AG04450 (cell line): ENCODE measurements around the gene GANC. TPM values are rescaled to one million over a fixed set of nuclear protein-coding genes. Genes with fewer than 3 reads are reported as not detected.

Experiments used
- CTCF ChIA-PET: fragments of 300-600, 350-600 bp; formaldehyde crosslinking; extraction: SDS; loops from one replicate; lab custom pipeline; 2022; ENCODE audit warnings: antibody characterized with exemption, inconsistent platforms; lab: Charles Lee
- POLR2A ChIA-PET: fragments of 350-600 bp; formaldehyde crosslinking; extraction: SDS; loops from one replicate; lab custom pipeline; 2021; ENCODE audit warnings: antibody characterized with exemption, inconsistent platforms; lab: Yijun Ruan, JAX
- DNase-seq: peaks from one replicate; pipeline ENCODE4 v3.0.0-alpha.2; 2011; ENCODE audit warnings: low read depth, low spot score
- H3K27ac ChIP-seq: one replicate; pipeline ENCODE4 v1.5.1; 2012; ENCODE audit warnings: low read depth, low read length, control low read depth
- H3K27me3 ChIP-seq: one replicate; pipeline ENCODE4 v1.6.0; 2012; ENCODE audit warnings: low read length; ENCODE audit not compliant: control insufficient read depth, insufficient read depth
- H3K4me3 ChIP-seq: 2 replicates; pipeline ENCODE4 v1.5.1; 2011; ENCODE audit warnings: mild to moderate bottlenecking, low read depth, low read length, control low read depth
- H3K9me3 ChIP-seq: 2 replicates; pipeline ENCODE4 v1.5.1; 2012; ENCODE audit warnings: low read length; ENCODE audit not compliant: control insufficient read depth, insufficient read depth
- CTCF ChIP-seq: IDR thresholded peaks from 2 replicates; pipeline ENCODE4 v1.5.1; 2011; ENCODE audit warnings: low read depth, low read length, control low read depth, inconsistent platforms
- polyA plus RNA-seq: library from polyadenylated mRNA; depleted of rRNA; stranded (reverse); fragments of >200 nt; gene quantifications from 2 replicates; pipeline ENCODE4 v1.2.3, GENCODE V29; 2011

The GANC gene
- polyA plus RNA-seq, 1 experiment, result 16.5 TPM

DNA sequence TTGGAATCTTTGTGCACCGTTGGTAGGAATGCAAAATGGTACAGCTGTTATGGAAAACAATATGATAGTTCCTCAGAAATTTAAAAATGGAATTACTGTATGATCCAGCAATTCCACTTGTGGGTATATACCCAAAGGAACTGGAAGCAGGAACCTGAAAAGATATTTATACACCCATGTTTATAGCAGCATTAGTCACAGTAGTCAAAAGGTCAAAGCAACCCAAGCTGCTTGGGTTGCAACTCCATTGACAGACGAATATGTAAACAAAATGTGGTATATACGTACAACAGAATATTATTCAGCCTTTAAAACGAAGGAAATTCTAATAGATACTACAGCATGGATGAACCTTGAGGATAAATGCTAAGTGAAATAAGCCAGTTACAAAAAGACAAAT lies 51.3 kb downstream of the GANC start:
- peak; percentile 48 for DNase-seq
- no peaks in the 10 kb centered on the region for H3K27me3 ChIP-seq
- no peaks in the 10 kb centered on the region for H3K9me3 ChIP-seq
- no peak for TF ChIP-seq CTCF
- no peak overlapping the region for H3K4me3 ChIP-seq
- no peak overlapping the region for H3K27ac ChIP-seq
- ChIA-PET POLR2A (interaction anchor here (0.6 to 0.7 kb wide), 3 partner anchors 46 to 51 kb away, joined by 3 to 6 read pairs (median 5); partner anchors contain the start of genes GANC and TMEM87A), CTCF (no interaction called here)

DNA sequence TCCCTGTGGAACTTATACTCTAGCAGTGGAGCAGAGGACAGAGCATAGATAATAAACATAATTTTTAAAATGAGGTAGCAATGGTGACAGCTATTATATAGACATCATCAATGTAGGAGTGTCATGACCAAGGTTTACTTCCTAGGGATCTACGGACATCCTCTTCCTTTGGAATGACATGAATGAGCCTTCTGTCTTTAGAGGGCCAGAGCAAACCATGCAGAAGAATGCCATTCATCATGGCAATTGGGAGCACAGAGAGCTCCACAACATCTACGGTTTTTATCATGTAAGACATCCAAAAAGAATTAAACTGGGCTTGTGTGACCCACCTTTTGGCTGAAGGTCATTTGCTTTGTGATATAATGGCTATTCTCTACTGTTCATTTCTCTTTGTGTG lies 56.2 kb downstream of the GANC start:
- Histone ChIP-seq H3K27me3 (no peaks in the 10 kb centered on the region), H3K27ac (no peak overlapping the region), H3K4me3 (no peak overlapping the region), H3K9me3 (no peaks in the 10 kb centered on the region)
- DNase-seq, result no peak
- no peak for TF ChIP-seq CTCF
- ChIA-PET POLR2A (interaction anchor here (0.6 kb wide), 1 partner anchor 218 kb away, joined by 3 read pairs; no protein-coding TSS in a partner anchor), CTCF (no interaction called here)

DNA sequence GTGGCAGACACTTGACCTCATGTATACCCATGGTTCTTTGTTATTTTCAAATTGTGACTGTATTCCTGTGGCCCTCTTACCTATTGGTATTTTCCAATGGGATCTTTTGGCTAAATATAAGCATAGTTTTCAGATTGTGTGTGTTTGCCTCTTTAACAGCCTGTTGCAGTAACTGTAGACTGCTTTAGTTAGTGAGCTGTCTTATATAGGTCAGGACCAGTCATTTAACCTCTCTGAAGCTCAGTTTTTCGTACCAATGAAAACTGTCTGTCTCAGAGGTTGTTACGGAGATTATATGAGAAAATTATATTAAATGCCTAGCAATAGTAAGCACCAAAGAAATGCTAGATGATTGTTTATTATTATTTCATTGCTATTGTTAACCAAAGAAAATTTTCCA lies 57.0 kb downstream of the GANC start:
- ChIA-PET CTCF (no interaction called here), POLR2A (no interaction called here)
- Histone ChIP-seq H3K27ac (no peak overlapping the region), H3K9me3 (no peaks in the 10 kb centered on the region), H3K4me3 (no peak overlapping the region), H3K27me3 (no peaks in the 10 kb centered on the region)
- TF ChIP-seq CTCF, result no peak
- no peak for DNase-seq

- no peak for TF ChIP-seq CTCF
- H3K4me3 ChIP-seq, result no peak overlapping the region
- POLR2A ChIA-PET, result interaction anchor here (0.7 kb wide), 1 partner anchor 237 kb away, joined by 8 read pairs; no protein-coding TSS in a partner anchor
These were observed 58.2 kb downstream of the GANC start for GRCh38 chr15:42331235-42331634.

DNA sequence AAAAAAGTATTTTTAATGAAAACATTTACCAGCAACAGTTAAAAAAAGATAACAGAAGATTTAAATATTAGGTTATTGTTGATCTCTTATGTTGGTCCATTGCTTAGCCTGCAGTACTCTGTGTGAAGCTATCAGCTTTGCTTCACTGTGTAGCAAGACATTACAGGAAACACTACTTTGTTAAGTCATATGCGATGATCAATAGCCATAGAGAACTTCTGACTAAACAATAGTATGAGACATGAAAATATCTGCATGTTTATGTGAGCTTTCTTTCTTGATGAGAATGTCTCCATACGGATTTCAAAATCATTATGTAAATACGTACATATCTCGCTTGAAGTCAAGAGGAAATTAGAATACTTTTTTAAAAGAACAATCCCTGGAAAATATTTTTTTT lies 59.3 kb downstream of the GANC start:
- POLR2A ChIA-PET, result no interaction called here
- CTCF ChIA-PET, result interaction anchor here (1.0 kb wide), 1 partner anchor 53 kb away, joined by 3 read pairs; no protein-coding TSS in a partner anchor
- no peak overlapping the region for H3K27ac ChIP-seq
- TF ChIP-seq CTCF, result no peak
- H3K9me3 ChIP-seq, result no peaks in the 10 kb centered on the region
- H3K27me3 ChIP-seq, result no peaks in the 10 kb centered on the region
- no peak for DNase-seq
- H3K4me3 ChIP-seq, result no peak overlapping the region

More at GRCh38 chr15:42331235-42331634, 58.2 kb downstream of the GANC start:
- Histone ChIP-seq H3K27ac (no peak overlapping the region), H3K27me3 (no peaks in the 10 kb centered on the region), H3K9me3 (no peaks in the 10 kb centered on the region)
- no peak for DNase-seq
- CTCF ChIA-PET, result interaction anchor here (0.6 kb wide), 1 partner anchor 286 kb away, joined by 3 read pairs; no protein-coding TSS in a partner anchor
